Dermis blood vessel endothelial cell (primary cell): ENCODE data around the gene PATE2. TPM values are rescaled to one million over a fixed set of nuclear protein-coding genes. Genes with fewer than 3 reads are reported as not detected.
A peak's percentile ranks its signal among the peaks of the same experiment; 100 is the strongest.

Experiments
- DNase-seq: peaks from one replicate; pipeline ENCODE4 v3.0.0; 2010
- total RNA-seq: library from RNA; depleted of rRNA; stranded (reverse); fragments of >200 nt; gene quantifications from 2 replicates; pipeline ENCODE4 v1.2.3, GENCODE V29; 2014

PATE2 gene
- not detected in 2 replicates for total RNA-seq

DNA sequence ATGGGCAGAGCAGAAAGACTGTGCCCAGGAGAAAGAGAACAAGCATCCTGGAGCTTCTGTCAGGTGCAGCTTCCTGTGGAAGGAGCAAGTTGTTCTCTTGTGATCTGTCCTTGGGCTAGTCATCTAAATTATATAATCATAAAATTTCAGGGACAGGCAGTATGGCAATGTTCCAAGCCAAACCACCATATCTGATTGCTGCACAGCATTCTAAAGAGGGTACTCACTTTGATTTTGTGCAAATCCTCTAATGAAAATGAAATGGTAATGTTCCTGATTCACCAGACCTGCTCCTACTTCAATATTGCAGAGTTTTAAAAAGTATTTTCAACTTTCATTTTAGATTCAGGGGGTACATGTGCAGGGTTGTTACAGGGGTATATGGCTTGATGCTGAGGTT lies at the start of gene PATE2:
PATE2 (minus strand) TSS at position 101 of the 400 bp plus-strand sequence; CDS start at position 46, 55 bp downstream.
- DNase-seq = no peak

DNA sequence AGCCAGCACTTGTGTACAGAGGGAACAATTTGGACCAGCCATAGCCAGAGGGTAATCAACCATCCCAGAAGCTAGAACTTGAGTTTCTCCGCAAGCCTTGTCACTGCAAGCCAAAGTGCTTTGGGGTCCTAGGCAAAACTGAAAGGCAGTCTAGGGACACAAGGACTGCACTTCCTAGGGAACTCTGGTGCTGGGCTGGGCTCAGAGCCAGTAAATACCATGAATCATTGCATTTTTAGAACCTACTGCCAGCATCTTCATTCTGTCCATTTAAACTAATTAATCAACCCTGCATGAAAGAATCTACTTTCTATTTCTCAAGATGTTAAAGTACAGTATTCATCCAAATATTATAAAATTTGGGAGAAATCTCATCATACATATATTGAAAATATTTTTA lies 29.3 kb upstream of the PATE2 start:
- no peak for DNase-seq

- DNase-seq = no peak
Measured at GRCh38 chr11:125802387-125802786, 23.8 kb upstream of the PATE2 start.

DNA sequence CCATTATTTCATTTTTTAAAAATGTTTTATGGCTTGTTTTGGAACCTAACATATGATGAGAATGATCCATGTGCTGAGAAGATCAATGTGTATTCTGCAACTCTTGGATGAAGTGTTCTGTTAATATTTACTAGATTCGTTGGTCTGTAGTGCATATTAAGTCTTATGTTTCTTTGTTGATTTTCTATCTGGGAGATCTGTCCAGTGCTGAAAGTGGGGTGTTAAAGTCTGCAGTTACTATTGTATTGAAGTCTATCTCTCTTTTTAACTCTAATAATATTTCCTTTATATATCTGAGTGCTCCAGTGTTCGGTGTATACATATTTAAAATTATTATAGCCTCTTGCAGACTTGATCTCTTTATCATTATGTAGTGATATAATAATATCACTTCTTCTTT lies 21.2 kb upstream of the PATE2 start:
- DNase-seq = no peak

- DNase-seq = no peak
Measured at GRCh38 chr11:125797641-125798040, 19.0 kb upstream of the PATE2 start.

GRCh38 chr11:125790825-125791224 lies 12.2 kb upstream of the PATE2 start:
- DNase-seq = no peak

DNA sequence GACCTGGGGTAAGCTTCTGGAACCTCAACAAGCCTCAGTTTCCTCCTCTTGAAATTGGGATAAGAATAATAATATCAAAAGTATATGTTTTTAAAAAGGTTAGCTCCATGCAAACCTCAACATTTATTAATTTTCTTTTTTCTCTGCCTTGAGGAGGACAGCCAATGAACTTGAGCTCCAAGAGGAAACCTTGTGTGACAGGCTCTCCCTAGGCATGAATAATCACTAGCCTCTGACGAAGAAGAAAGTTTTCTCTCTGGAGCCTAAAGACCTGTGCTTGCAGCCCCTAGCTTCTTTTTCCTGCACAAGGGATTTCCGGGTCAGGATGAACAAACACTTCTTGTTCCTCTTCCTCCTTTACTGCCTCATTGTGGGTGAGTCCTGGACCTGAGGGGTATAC lies 9.2 kb upstream of the PATE2 start, which contains the start of gene PATE3:
PATE3 (plus strand) TSS at position 301 of the 400 bp plus-strand sequence; CDS start at position 326, 25 bp downstream.
- DNase-seq = no peak

DNA sequence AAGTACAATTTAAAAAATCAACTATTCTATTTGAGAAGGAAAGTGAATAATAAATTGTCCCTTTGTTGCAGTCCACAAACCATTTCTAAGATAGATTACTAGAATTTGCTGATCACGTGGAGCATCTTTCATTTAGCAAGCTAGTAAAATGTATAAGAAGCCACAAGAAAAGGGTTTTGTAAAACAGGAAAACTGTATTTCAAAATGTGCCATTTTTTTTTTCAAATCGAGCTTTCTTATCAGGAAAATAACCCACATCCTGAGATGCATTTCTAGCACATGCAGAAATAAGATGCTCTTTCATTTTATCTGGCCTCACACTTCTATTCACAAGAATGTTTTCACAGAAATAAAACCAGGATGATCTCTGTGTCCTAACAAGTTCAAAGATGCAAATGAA lies 6.0 kb upstream of the PATE2 start:
- DNase-seq = no peak

- DNase-seq = peak; percentile 65
Measured at GRCh38 chr11:125777309-125777708, 1.3 kb downstream of the PATE2 start.

DNA sequence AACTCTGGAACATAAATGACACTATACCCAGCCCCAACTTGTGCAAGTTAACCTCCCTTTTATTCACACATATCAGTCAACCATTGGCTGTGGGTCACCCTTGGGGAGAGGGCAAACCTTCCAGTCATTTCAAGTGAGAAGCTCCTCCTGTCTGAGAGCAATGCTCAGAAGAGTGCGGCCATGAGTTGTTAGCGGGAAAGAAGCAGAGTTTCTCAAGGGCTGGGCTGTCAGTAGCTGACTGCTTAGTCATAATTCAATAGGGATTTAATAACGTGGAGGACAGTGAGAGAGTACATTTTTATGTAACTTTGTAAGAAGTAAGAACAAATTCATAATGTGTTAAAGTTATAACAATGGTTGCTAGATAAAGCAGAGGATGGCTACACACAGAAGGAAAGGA lies 5.1 kb downstream of the PATE2 start:
- no peak for DNase-seq

GRCh38 chr11:125772834-125773505 lies 5.7 kb downstream of the PATE2 start:
- DNase-seq = no peak

GRCh38 chr11:125770583-125770982 lies 8.0 kb downstream of the PATE2 start:
- DNase-seq = no peak

DNA sequence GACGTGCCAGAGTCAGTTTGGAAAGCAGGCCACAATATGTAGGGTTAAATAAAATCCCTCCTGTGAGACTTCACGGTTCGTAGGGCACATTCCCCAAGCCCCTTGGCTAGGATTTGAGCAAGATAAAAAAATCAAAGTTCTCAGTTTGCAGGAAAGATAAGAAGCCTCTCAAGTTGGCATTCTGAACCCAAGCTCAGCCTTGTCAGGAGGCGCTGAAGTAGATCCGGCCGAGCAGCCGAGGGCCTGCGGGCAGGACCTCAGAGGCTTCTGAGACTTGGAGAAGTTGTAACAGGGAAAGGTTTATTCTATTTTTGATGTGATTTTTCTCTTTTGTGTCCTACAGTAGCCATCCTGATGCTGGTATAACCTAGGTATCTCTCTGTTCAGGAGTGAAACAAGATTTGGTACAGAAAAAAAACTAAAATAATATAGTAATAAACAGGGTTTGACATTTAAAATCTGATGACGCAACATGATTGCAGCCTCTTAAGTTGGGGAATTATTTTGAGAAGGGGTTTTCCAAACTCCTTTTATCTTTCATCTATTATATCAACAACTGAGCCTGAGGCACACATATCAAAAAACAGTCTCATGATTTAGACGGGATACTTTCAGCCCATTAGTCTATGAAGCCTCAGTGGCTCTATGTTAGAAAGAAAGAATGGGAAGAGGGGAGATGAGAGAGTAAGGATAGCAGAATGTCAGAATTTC lies 10.1 kb downstream of the PATE2 start:
- no peak for DNase-seq

DNA sequence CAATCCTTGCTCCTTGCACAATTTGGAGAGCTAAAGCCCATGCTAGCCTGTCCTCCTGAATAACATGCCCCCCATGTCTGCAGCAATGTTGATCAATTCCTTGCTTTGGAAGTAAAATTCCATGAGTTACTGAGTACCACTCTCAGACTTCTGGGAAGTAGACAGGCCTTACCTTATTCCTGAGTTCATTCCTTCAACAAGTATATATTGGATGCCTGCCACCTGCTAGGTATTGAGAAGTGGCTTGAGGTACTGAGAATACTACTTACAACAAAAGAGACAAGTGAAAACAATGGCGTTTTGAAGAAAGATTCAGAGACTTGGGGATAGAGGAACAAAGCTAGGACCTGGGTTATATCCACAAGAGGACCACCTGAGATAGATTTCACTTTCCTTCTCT lies 12.4 kb downstream of the PATE2 start:
- DNase-seq = no peak

DNA sequence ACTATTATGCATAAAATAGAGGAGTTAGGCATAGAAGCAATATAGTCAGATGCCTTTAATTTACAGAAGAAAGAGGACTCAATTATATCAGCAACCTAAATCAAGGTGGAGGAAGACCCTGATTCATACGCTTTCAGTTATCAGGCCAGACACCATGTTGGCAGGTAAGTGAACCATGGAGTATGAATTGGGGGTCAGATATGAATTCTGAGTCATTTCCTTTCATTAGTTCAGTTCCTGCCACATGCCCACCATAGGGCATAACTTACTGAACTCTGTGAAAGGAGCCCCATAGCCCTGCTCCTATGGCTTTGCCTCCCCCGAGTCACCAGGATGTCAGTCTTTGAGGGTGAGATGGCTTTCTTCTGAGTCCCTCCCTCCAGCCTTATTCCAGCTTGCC lies 15.1 kb downstream of the PATE2 start:
- no peak for DNase-seq

DNA sequence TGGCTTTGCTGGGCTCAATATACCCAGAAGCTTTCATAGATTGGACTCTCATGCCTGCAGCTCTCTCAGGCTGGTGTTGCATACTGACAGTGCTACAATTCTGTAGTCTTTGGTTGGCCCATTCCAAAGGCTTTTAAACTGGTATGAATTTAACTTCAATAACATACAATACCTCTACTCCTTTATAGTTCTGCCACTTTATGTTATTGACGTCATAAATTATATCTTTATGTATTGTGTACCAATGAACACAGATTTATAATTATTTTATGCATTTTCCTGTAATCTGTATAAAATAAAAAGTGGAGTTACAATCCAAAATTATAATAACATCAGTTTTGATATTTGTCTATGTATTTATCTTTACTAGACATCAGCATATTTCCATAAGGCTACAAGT lies 16.2 kb downstream of the PATE2 start:
- DNase-seq = no peak

DNA sequence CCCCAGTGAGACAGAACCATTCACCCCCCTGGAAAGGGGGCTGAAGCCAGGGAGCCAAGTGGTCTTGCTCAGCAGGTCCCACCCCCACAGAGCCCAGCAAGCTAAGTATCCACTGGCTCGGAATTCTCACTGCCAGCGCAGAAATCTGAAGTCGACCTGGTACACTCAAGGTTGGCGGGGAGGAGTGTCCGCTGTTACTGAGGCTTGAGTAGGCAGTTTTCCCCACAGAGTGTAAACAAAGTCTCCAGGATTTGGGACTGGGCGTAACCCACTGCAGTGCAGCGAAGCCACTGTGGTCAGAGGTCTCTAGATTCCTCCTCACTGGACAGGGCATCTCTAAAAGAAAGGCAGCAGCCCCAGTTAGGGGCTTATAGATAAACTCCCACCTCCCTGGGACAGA lies 22.6 kb downstream of the PATE2 start:
- no peak for DNase-seq

- DNase-seq = no peak
Measured at GRCh38 chr11:125750629-125751028, 28.0 kb downstream of the PATE2 start.

DNA sequence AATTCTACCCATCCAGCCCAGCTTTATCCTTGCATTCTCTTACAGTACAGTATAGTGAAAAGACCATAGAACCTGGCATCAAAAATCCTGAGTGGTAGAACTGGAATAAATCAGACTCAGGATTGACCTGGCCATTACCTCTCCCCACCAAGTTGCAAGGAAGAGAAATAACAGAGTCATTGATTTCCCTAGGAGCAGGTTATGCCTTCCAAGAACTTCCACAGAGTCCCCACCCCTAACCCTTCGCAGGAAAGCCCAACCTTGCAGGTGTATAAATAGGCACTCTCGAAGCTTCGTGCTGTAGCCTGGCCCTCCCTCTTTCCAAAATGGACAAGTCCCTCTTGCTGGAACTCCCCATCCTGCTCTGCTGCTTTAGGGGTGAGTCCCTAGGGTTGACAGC lies 32.6 kb downstream of the PATE2 start, which contains the start of gene PATE1:
PATE1 (plus strand) TSS at position 301 of the 400 bp plus-strand sequence; CDS start at position 327, 26 bp downstream.
- DNase-seq = no peak

- no peak for DNase-seq
Measured at GRCh38 chr11:125743681-125744080, 34.9 kb downstream of the PATE2 start.

GRCh38 chr11:125740617-125741016 lies 38.0 kb downstream of the PATE2 start:
- no peak for DNase-seq

DNA sequence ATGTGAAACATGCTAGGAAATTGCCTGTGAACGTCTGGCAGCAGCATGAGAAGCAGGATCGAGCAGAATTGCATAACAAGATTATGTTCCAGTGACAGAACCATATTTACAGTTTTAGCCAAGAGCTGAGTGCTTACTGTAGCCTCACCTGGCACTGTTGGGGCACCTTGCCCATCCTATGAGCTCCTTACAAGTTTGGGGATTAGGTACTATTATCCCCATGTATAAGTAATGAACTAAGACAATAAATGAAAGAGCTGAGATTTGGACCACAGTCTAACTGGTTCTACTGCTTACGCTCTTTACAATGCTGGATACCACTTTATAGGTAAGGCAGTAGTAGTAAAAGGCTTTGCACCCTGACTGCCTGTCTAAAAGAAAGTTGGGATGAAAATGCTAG lies 49.7 kb downstream of the PATE2 start:
- no peak for DNase-seq
